Measurements from ENCODE around the gene ORM2.

DNA sequence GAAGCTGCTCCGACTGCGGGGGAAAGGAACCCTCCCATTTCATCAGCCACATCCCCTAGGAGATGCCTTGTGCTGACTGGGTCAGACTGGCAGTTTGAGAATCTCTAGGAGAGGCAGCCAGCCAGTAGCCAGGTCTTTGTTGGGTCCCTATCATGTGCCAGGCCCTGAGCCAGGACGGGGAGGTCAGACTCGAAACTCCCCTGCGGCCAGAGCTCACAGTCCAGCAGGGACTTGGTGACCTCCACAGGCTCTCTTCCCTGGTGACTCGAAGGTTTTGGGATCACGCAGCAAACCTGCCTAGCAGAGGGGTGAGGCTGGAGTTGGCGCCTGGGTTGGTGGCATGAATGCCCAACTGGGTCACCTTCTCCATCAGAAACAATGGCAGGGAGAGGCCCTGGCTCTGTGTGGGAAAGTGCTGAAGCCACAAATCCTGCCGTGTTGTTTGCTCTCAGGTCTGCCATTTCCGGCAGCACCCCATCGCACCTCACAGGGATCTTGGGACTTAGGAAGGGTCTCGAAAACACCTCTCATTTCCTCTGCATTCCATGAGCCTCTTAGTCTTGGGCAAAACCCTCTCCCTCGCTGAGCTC is 21.2 kb upstream of the ORM2 start:
- TF ChIP-seq POLR2A (IDR thresholded peaks at IDR 0.05) (no peak), CTCF (IDR thresholded peaks at IDR 0.05) (no peak)

Data from esophagus squamous epithelium (tissue), 4 donors.